A549 (cell line): ENCODE data around the gene IKBKG. TPM values are rescaled to one million over a fixed set of nuclear protein-coding genes. Genes with fewer than 3 reads are reported as not detected.

Experiments used
- ATAC-seq, 2 experiments: fragments of 200-7000 bp in 1 of 2; fragments of >200 bp in 1 of 2; cut with Nextera tagmentation in 1 of 2; cut with Tn5 transposase in 1 of 2; 3 replicates each; pipeline versions ENCODE4 v1.8.0 to v1.9.1; 2018 to 2020; ENCODE audit warnings: mild to moderate bottlenecking in 1 of 2, moderate library complexity in 1 of 2
- CTCF ChIA-PET: fragments of 300-600 bp; sonication (Branson Sonifier 250); formaldehyde crosslinking; extraction: SDS; loops from one replicate; lab custom pipeline; 2021; ENCODE audit warnings: antibody characterized with exemption, inconsistent platforms; lab: Yijun Ruan, JAX
- POLR2A ChIA-PET: fragments of 350-600 bp; formaldehyde crosslinking; extraction: SDS; loops from one replicate; lab custom pipeline; 2021; ENCODE audit warnings: antibody characterized with exemption, inconsistent platforms; lab: Yijun Ruan, JAX
- DNase-seq, 2 experiments: peaks; one replicate each; pipeline versions ENCODE4 v3.0.0 to v3.0.0-alpha.2; 2011 to 2016; ENCODE audit warnings: low read depth in 1 of 2, low spot score in 1 of 2
- FAIRE-seq: peaks from 2 replicates; lab custom pipeline; 2011; peaks lifted over from hg19 to GRCh38; lab: Jason Lieb, UNC
- H3K27ac ChIP-seq, 2 experiments: fragments of >200 bp; sonication (Bioruptor Twin); formaldehyde crosslinking; 3 replicates each; pipeline ENCODE4 v1.5.1; 2016 to 2017
- H3K4me1 ChIP-seq: fragments of >200 bp; sonication (Bioruptor Twin); formaldehyde crosslinking; 3 replicates; pipeline ENCODE4 v1.6.1; 2016
- H3K4me2 ChIP-seq: fragments of >200 bp; sonication (Bioruptor Twin); formaldehyde crosslinking; 3 replicates; pipeline ENCODE4 v1.6.1; 2016
- H3K4me3 ChIP-seq: fragments of >200 bp; sonication (Bioruptor Twin); formaldehyde crosslinking; 3 replicates; pipeline ENCODE4 v1.5.1; 2016
- H3K9me3 ChIP-seq: fragments of >200 bp; sonication (Bioruptor Twin); formaldehyde crosslinking; 3 replicates; pipeline ENCODE4 v1.6.1; 2016
- ATOH8 ChIP-seq: fragments of 250-450 bp; sonication (Bioruptor Pico); IDR thresholded peaks from 2 replicates; pipeline ENCODE4 v1.5.0; 2020; ENCODE audit warnings: low read depth, mild to moderate bottlenecking, moderate library complexity
- BHLHE40 ChIP-seq: IDR thresholded peaks from 2 replicates; pipeline ENCODE4 v1.6.1; 2012; ENCODE audit warnings: low read depth, low read length, inconsistent platforms
- CBX8 ChIP-seq: fragments of 200-600 bp; sonication (generic); IDR thresholded peaks from 2 replicates; pipeline ENCODE4 v1.6.1; 2016
- CEBPB ChIP-seq, 2 experiments: fragments of >200 bp in 1 of 2; sonication (Bioruptor Twin) in 1 of 2; formaldehyde crosslinking in 1 of 2; IDR thresholded peaks; 2 replicates each; pipeline ENCODE4 v1.6.1; 2012 to 2016
- CHD2 ChIP-seq: fragments of 150-350 bp; IDR thresholded peaks from 2 replicates; pipeline ENCODE4 v1.6.1; 2014; ENCODE audit warnings: low read length; ENCODE audit not compliant: partially characterized antibody
- CTCF ChIP-seq: fragments of >200 bp; sonication (Bioruptor Twin); formaldehyde crosslinking; IDR thresholded peaks from 3 replicates; pipeline ENCODE4 v1.5.1; 2016
- E2F6 ChIP-seq: IDR thresholded peaks from 2 replicates; pipeline ENCODE4 v1.6.1; 2012; ENCODE audit warnings: low read depth, borderline replicate concordance
- EHF ChIP-seq: fragments of 250-450 bp; sonication (Bioruptor Pico); IDR thresholded peaks from 2 replicates; pipeline ENCODE4 v1.5.0; 2020; ENCODE audit warnings: mild to moderate bottlenecking
- ELK1 ChIP-seq: fragments of 150-350 bp; IDR thresholded peaks from 2 replicates; pipeline ENCODE4 v1.6.1; 2014; ENCODE audit warnings: low read depth, mild to moderate bottlenecking, low read length
- ESRRA ChIP-seq: fragments of 150-350 bp; IDR thresholded peaks from 2 replicates; pipeline ENCODE4 v1.6.1; 2014; ENCODE audit warnings: mild to moderate bottlenecking, low read length, borderline replicate concordance
- GATA3 ChIP-seq: IDR thresholded peaks from 2 replicates; pipeline ENCODE4 v1.6.1; 2012; ENCODE audit warnings: borderline replicate concordance
- HDAC2 ChIP-seq: fragments of 200-600 bp; sonication (generic); IDR thresholded peaks from 2 replicates; pipeline ENCODE4 v1.6.1; 2016
- HOXB13 ChIP-seq: fragments of 250-450 bp; sonication (Bioruptor Pico); IDR thresholded peaks from 2 replicates; pipeline ENCODE4 v1.5.0; 2020; ENCODE audit warnings: low read depth, mild to moderate bottlenecking, moderate library complexity
- JUN ChIP-seq, 2 experiments: fragments of >200 bp; sonication (Bioruptor Twin); formaldehyde crosslinking; IDR thresholded peaks; 2 replicates in 1 of 2; 3 replicates in 1 of 2; pipeline ENCODE4 v1.6.1; 2016 to 2017
- JUNB ChIP-seq: fragments of >200 bp; sonication (Bioruptor Twin); formaldehyde crosslinking; IDR thresholded peaks from 2 replicates; pipeline ENCODE4 v1.6.1; 2016
- KDM1A ChIP-seq: fragments of 200-600 bp; sonication (generic); IDR thresholded peaks from 2 replicates; pipeline ENCODE4 v1.6.1; 2016; ENCODE audit warnings: low read depth, mild to moderate bottlenecking
- MAFK ChIP-seq: fragments of 450-650 bp; IDR thresholded peaks from 2 replicates; pipeline ENCODE4 v1.6.1; 2014; ENCODE audit not compliant: partially characterized antibody
- MYC ChIP-seq: IDR thresholded peaks from 2 replicates; pipeline ENCODE4 v1.6.1; 2012; ENCODE audit warnings: mild to moderate bottlenecking, inconsistent platforms, low read length, improper control_type of control experiment, borderline replicate concordance
- POLR2A ChIP-seq: IDR thresholded peaks from 2 replicates; pipeline ENCODE4 v1.6.1; 2012; ENCODE audit warnings: mild to moderate bottlenecking, low read length
- POLR2AphosphoS2 ChIP-seq: conservative IDR thresholded peaks from 2 replicates; pipeline ENCODE4 v1.6.1; 2012; ENCODE audit warnings: low read length, improper control_type of control experiment, inconsistent platforms
- RAD21 ChIP-seq, 2 experiments: fragments of >200 bp in 1 of 2; sonication (Bioruptor Twin) in 1 of 2; formaldehyde crosslinking in 1 of 2; IDR thresholded peaks in 1 of 2; conservative IDR thresholded peaks in 1 of 2; 2 replicates in 1 of 2; 3 replicates in 1 of 2; pipeline ENCODE4 v1.6.1; 2012 to 2018; ENCODE audit warnings: inconsistent platforms in 1 of 2
- RARB ChIP-seq: fragments of 250-450 bp; sonication (Bioruptor Pico); IDR thresholded peaks from 2 replicates; pipeline ENCODE4 v1.8.0; 2021; ENCODE audit warnings: mild to moderate bottlenecking, moderate library complexity
- SMC3 ChIP-seq: fragments of >200 bp; sonication (Bioruptor Twin); formaldehyde crosslinking; IDR thresholded peaks from 3 replicates; pipeline ENCODE4 v1.6.1; 2018; ENCODE audit warnings: inconsistent platforms
- TFCP2L1 ChIP-seq: fragments of 250-450 bp; sonication (Bioruptor Pico); IDR thresholded peaks from 2 replicates; pipeline ENCODE4 v1.5.0; 2021; ENCODE audit warnings: mild to moderate bottlenecking
- TP53 ChIP-seq: fragments of 250-450 bp; sonication (Bioruptor Pico); IDR thresholded peaks from 2 replicates; pipeline ENCODE4 v1.5.0; 2021; ENCODE audit warnings: mild to moderate bottlenecking, moderate library complexity
- ZFP36 ChIP-seq: fragments of 450-650 bp; IDR thresholded peaks from 2 replicates; pipeline ENCODE4 v1.6.1; 2014; ENCODE audit warnings: borderline replicate concordance; ENCODE audit not compliant: partially characterized antibody
- ZSCAN20 ChIP-seq: fragments of 250-450 bp; sonication (Bioruptor Pico); IDR thresholded peaks from 2 replicates; pipeline ENCODE4 v1.8.0; 2022; ENCODE audit warnings: mild to moderate bottlenecking, moderate library complexity
- WGBS: methylation state at CpG from one replicate; pipeline ENCODE4 v1.1.6; 2017; ENCODE audit errors: missing lambda C conversion rate; 5-methylcytosine and 5-hydroxymethylcytosine counted together
- polyA plus RNA-seq, 4 experiments: library from polyadenylated mRNA; depleted of rRNA in 3 of 4; stranded (reverse); fragments of >200 nt; fragmentation: RNase III in 1 of 4; extraction: RNeasy Plus Mini Kit Qiagen cat#74134 plus additional on column Dnase treatment in 1 of 4; gene quantifications; 2 replicates in 3 of 4; 3 replicates in 1 of 4; pipeline ENCODE4 v1.2.3, GENCODE V29; 2011 to 2017
- TF ChIP-seq, protein P1 (sequence below): IDR thresholded peaks from 2 replicates; pipeline ENCODE4 v1.6.1; 2012
- TF ChIP-seq, protein P2 (sequence below): fragments of 450-650 bp; IDR thresholded peaks from 2 replicates; pipeline ENCODE4 v1.6.1; 2014; ENCODE audit warnings: antibody characterized with exemption
- TF ChIP-seq, protein P3 (sequence below): fragments of >200 bp; sonication (Bioruptor Twin); formaldehyde crosslinking; IDR thresholded peaks from 2 replicates; pipeline ENCODE4 v1.6.1; 2016

The IKBKG gene
- polyA plus RNA-seq, 2 of the 4 experiments (the other 2 are of a cell fraction), result 19.7 to 34.2 TPM

- TF ChIP-seq ATOH8 (CRISPR knock-in tag), result no peak
These were observed 14.7 kb upstream of the IKBKG start (continued) for GRCh38 chrX:154532690-154533089.

DNA sequence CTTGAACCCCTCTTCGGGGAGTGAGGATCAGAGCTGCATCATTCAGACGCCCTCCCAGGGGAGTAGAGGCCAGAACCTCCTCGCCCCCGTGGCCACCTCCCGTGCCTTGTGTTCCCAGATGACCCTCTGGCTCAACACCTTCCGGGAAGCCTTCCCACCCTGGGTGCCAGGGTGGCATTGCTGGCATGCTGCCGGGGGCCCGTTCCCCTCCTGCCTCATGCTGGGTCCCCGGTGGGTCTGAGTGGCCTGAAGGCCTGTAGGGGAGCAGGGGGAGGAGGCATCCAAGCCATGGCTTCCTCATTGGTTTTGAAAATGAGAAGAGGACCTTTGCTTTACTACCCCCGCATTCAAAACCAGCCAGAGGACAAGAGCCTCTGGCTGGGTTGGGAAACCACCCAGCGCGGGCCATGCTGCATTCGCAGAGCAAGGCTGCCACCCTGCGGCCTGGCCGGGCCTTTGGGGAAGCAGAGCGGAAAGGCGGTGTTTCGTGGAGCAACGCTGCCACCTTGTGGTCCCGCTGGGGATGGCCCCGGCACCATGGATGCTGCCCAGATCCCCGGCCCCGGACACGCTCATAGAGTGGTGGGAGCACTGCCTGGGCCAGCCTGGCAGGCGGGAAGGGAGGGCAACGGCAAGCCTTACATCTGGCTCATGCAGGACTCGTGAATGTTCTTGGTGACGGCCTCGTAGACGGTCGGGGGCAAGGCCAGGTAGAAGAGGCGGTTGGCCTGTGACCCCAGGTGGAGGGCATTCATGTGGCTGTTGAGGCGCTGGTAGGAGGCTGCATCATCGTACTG lies 12.7 kb upstream of the IKBKG start:
- Histone ChIP-seq H3K4me3 (peak overlapping the region; percentile 18; the same call in 1 of the 3 replicates), H3K9me3 (no peaks in the 10 kb centered on the region), H3K4me1 (peaks cover 100% of the 10 kb centered on the region), H3K4me2 (peak overlapping the region; percentile 90), H3K27ac (peak overlapping the region; percentile 98 to 100)
- FAIRE-seq (peak; percentile 97), DNase-seq (peak; percentile 59 to 89), ATAC-seq (peak; percentile 62 to 79)
- TF ChIP-seq JUN (IDR thresholded peaks at IDR 0.05) (peak; percentile 28 to 30; a peak in 4 of 5 replicates), CBX8 (no peak), SMC3 (peak; percentile 76), ZFP36 (no peak), POLR2AphosphoS2 (0 out of 2 replicates have a peak, but pooled peaks have one; percentile 20), CTCF (peak; percentile 88), TP53 (CRISPR knock-in tag) (no peak), CHD2 (no peak), GATA3 (peak; percentile 29; the same call in 1 of the 2 replicates), POLR2A (no peak), JUNB (no peak), CEBPB (IDR thresholded peaks at IDR 0.05) (peak in 1 of 2 experiments; percentile 23; a peak in 1 of 4 replicates), RAD21 (conservative IDR thresholded peaks at IDR 0.05 in 1 of 2, IDR thresholded peaks at IDR 0.05 in 1 of 2) (peak; percentile 74 to 81), ZSCAN20 (CRISPR knock-in tag) (no peak), MYC (peak; percentile 51; the same call in 1 of the 2 replicates), HOXB13 (no peak), E2F6 (0 out of 2 replicates have a peak, but pooled peaks have one; percentile 40)
- TF ChIP-seq, protein P1, sequence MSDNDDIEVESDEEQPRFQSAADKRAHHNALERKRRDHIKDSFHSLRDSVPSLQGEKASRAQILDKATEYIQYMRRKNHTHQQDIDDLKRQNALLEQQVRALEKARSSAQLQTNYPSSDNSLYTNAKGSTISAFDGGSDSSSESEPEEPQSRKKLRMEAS, result peak; percentile 88
- WGBS, result 18% methylated on average over 3 of the region's 34 CpGs
- ChIA-PET POLR2A (no interaction called here), CTCF (interaction anchor here (0.8 to 6.4 kb wide), 13 partner anchors 7 to 178 kb away, joined by 3 to 55 read pairs (median 3); partner anchors contain the start of gene FLNA)

- H3K27ac ChIP-seq, result peak overlapping the region; percentile 98 to 100
- TF ChIP-seq MAFK (no peak), RAD21 (conservative IDR thresholded peaks at IDR 0.05 in 1 of 2, IDR thresholded peaks at IDR 0.05 in 1 of 2) (no peak), BHLHE40 (no peak), ESRRA (no peak), RARB (CRISPR knock-in tag) (no peak), ZFP36 (no peak), EHF (CRISPR knock-in tag) (no peak), CBX8 (no peak), POLR2A (no peak), ELK1 (no peak), HDAC2 (no peak), SMC3 (no peak), KDM1A (no peak), ZSCAN20 (CRISPR knock-in tag) (no peak), TFCP2L1 (CRISPR knock-in tag) (no peak)
- TF ChIP-seq, protein P2, sequence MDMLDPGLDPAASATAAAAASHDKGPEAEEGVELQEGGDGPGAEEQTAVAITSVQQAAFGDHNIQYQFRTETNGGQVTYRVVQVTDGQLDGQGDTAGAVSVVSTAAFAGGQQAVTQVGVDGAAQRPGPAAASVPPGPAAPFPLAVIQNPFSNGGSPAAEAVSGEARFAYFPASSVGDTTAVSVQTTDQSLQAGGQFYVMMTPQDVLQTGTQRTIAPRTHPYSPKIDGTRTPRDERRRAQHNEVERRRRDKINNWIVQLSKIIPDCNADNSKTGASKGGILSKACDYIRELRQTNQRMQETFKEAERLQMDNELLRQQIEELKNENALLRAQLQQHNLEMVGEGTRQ, result no peak
- TF ChIP-seq, protein P3, sequence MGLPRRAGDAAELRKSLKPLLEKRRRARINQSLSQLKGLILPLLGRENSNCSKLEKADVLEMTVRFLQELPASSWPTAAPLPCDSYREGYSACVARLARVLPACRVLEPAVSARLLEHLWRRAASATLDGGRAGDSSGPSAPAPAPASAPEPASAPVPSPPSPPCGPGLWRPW, result no peak
- TF ChIP-seq, all 56 proteins: peak for 0
- ChIA-PET CTCF (interaction anchor here (0.6 to 6.4 kb wide), 10 partner anchors 7 to 226 kb away, joined by 3 to 55 read pairs (median 4); partner anchors contain the start of gene FLNA), POLR2A (no interaction called here)
- 39% methylated on average over 6 of the region's 9 CpGs for WGBS
- Histone ChIP-seq H3K4me2 (peak overlapping the region; percentile 90), H3K9me3 (no peaks in the 10 kb centered on the region), H3K4me1 (peaks cover 100% of the 10 kb centered on the region), H3K4me3 (no peak overlapping the region)
- FAIRE-seq (no peak), DNase-seq (no peak), ATAC-seq (peak in 1 of 2 experiments; percentile 1; a peak in 1 of 6 replicates)
These were observed 11.5 kb upstream of the IKBKG start for GRCh38 chrX:154535892-154536291.
